ENCODE data around the gene EPB41L4A. TPM values are rescaled to one million over a fixed set of nuclear protein-coding genes. Genes with fewer than 3 reads are reported as not detected.

EPB41L4A gene
- total and polyA plus RNA-seq, 12 donors: 6.2 to 28.4 (median 17.5) TPM

GRCh38 chr5:112283034-112283582, 136.0 kb downstream of the EPB41L4A start:
- 88 to 90% methylated on average over 3 of the region's 3 CpGs for WGBS, 2 donors
- Histone ChIP-seq H3K9me3 (no peaks in the 10 kb centered on the region), H3K36me3 (no peaks in the 10 kb centered on the region), H3K27me3 (no peaks in the 10 kb centered on the region), H3K4me3 (no peak overlapping the region), H3K27ac (no peak overlapping the region), H3K4me1 (peaks cover 0 to 19% (median 6%) of the 10 kb centered on the region in 9 donors)
- intact Hi-C loops (cut with DNase I): no loop called here
- no peak for TF ChIP-seq CTCF (IDR thresholded peaks at IDR 0.05)
- ATAC-seq (no peak), DNase-seq (no peak)

GRCh38 chr5:112279082-112279481, 140.0 kb downstream of the EPB41L4A start:
- no peak for TF ChIP-seq CTCF (IDR thresholded peaks at IDR 0.05)

GRCh38 chr5:112276991-112277390, 142.1 kb downstream of the EPB41L4A start:
- TF ChIP-seq CTCF (IDR thresholded peaks at IDR 0.05): no peak
- no peak for ATAC-seq
- 74 to 78% methylated on average over 4 of the region's 4 CpGs for WGBS, 2 donors

More at GRCh38 chr5:112279082-112279481, 140.0 kb downstream of the EPB41L4A start:
- Histone ChIP-seq H3K27ac (no peak overlapping the region), H3K9me3 (no peaks in the 10 kb centered on the region), H3K4me1 (peaks cover 0 to 13% (median 2%) of the 10 kb centered on the region in 9 donors), H3K27me3 (no peaks in the 10 kb centered on the region), H3K4me3 (no peak overlapping the region), H3K36me3 (no peaks in the 10 kb centered on the region)
- WGBS, 2 donors: 67 to 78% methylated on average over 5 of the region's 5 CpGs
- intact Hi-C loops (cut with DNase I): no loop called here
- no peak for DNase-seq
- no peak for ATAC-seq

GRCh38 chr5:112275671-112276070, 143.4 kb downstream of the EPB41L4A start:
- peaks cover 0 to 18% (median 7%) of the 10 kb centered on the region in 9 donors for H3K4me1 ChIP-seq
- intact Hi-C loops (cut with DNase I): no loop called here
- H3K27ac ChIP-seq: no peak overlapping the region
- H3K4me3 ChIP-seq: no peak overlapping the region
- 97% methylated on average over 1 of the region's 1 CpG for WGBS, 2 donors
- no peaks in the 10 kb centered on the region for H3K27me3 ChIP-seq
- no peaks in the 10 kb centered on the region for H3K9me3 ChIP-seq
- DNase-seq: no peak
- H3K36me3 ChIP-seq: no peaks in the 10 kb centered on the region
- TF ChIP-seq CTCF (IDR thresholded peaks at IDR 0.05): no peak
- no peak for ATAC-seq

More at GRCh38 chr5:112276991-112277390, 142.1 kb downstream of the EPB41L4A start:
- Histone ChIP-seq H3K27ac (no peak overlapping the region), H3K4me3 (no peak overlapping the region), H3K4me1 (peaks cover 0 to 9% (median 0%) of the 10 kb centered on the region in 9 donors), H3K9me3 (no peaks in the 10 kb centered on the region), H3K27me3 (no peaks in the 10 kb centered on the region), H3K36me3 (no peaks in the 10 kb centered on the region)
- intact Hi-C loops (cut with DNase I): no loop called here
- DNase-seq: no peak

All from heart right ventricle (tissue), 16 donors.